Measurements from ENCODE around the gene LRP1. TPM values are rescaled to one million over a fixed set of nuclear protein-coding genes. Genes with fewer than 3 reads are reported as not detected.
A peak's percentile ranks its signal among the peaks of the same experiment; 100 is the strongest.

The LRP1 gene
- total RNA-seq, 1 donor from 2014 or later = 448 TPM

GRCh38 chr12:57096099-57096572, 32.1 kb upstream of the LRP1 start:
- no peak for DNase-seq (ENCODE audit: low spot score)
- Mint-ChIP-seq H3K9me3 (ENCODE audit: low read depth) (no peaks in the 10 kb centered on the region), H3K27ac (ENCODE audit: unreplicated experiment) (peak overlapping the region; percentile 74), H3K27me3 (ENCODE audit: low read depth) (no peaks in the 10 kb centered on the region), H3K4me3 (ENCODE audit: unreplicated experiment) (no peak overlapping the region), H3K4me1 (ENCODE audit: low read depth) (peaks cover 38% of the 10 kb centered on the region), H3K36me3 (ENCODE audit: low read depth) (peaks cover 16% of the 10 kb centered on the region)
- TF ChIP-seq CTCF (IDR thresholded peaks at IDR 0.05) = no peak

GRCh38 chr12:57096748-57097553, 31.3 kb upstream of the LRP1 start:
- Mint-ChIP-seq H3K4me1 (ENCODE audit: low read depth) (peaks cover 31% of the 10 kb centered on the region), H3K27ac (ENCODE audit: unreplicated experiment) (peak overlapping the region; percentile 53), H3K27me3 (ENCODE audit: low read depth) (no peaks in the 10 kb centered on the region), H3K4me3 (ENCODE audit: unreplicated experiment) (no peak overlapping the region), H3K36me3 (ENCODE audit: low read depth) (peaks cover 14% of the 10 kb centered on the region), H3K9me3 (ENCODE audit: low read depth) (no peaks in the 10 kb centered on the region)
- no peak for TF ChIP-seq CTCF (IDR thresholded peaks at IDR 0.05)
- no peak for DNase-seq (ENCODE audit: low spot score)

- peaks cover 25% of the 10 kb centered on the region for H3K4me1 Mint-ChIP-seq (ENCODE audit: low read depth)
- H3K4me3 Mint-ChIP-seq (ENCODE audit: unreplicated experiment) = no peak overlapping the region
- H3K27me3 Mint-ChIP-seq (ENCODE audit: low read depth) = no peaks in the 10 kb centered on the region
Measured at GRCh38 chr12:57097554-57097835, 30.8 kb upstream of the LRP1 start.

GRCh38 chr12:57098546-57098945, 29.7 kb upstream of the LRP1 start:
- H3K4me1 Mint-ChIP-seq (ENCODE audit: low read depth) = peaks cover 15% of the 10 kb centered on the region
- H3K27ac Mint-ChIP-seq (ENCODE audit: unreplicated experiment) = no peak overlapping the region
- no peak for TF ChIP-seq CTCF (IDR thresholded peaks at IDR 0.05)
- no peak for DNase-seq (ENCODE audit: low spot score)
- peaks cover 9% of the 10 kb centered on the region for H3K36me3 Mint-ChIP-seq (ENCODE audit: low read depth)
- H3K27me3 Mint-ChIP-seq (ENCODE audit: low read depth) = no peaks in the 10 kb centered on the region
- H3K9me3 Mint-ChIP-seq (ENCODE audit: low read depth) = no peaks in the 10 kb centered on the region
- H3K4me3 Mint-ChIP-seq (ENCODE audit: unreplicated experiment) = no peak overlapping the region

More at GRCh38 chr12:57097554-57097835, 30.8 kb upstream of the LRP1 start:
- Mint-ChIP-seq H3K27ac (ENCODE audit: unreplicated experiment) (no peak overlapping the region), H3K36me3 (ENCODE audit: low read depth) (peaks cover 14% of the 10 kb centered on the region), H3K9me3 (ENCODE audit: low read depth) (no peaks in the 10 kb centered on the region)
- no peak for DNase-seq (ENCODE audit: low spot score)
- TF ChIP-seq CTCF (IDR thresholded peaks at IDR 0.05) = no peak

- TF ChIP-seq CTCF (IDR thresholded peaks at IDR 0.05) = no peak
- Mint-ChIP-seq H3K27ac (ENCODE audit: unreplicated experiment) (no peak overlapping the region), H3K27me3 (ENCODE audit: low read depth) (no peaks in the 10 kb centered on the region), H3K36me3 (ENCODE audit: low read depth) (peaks cover 9% of the 10 kb centered on the region), H3K4me3 (ENCODE audit: unreplicated experiment) (no peak overlapping the region), H3K9me3 (ENCODE audit: low read depth) (no peaks in the 10 kb centered on the region), H3K4me1 (ENCODE audit: low read depth) (peaks cover 9% of the 10 kb centered on the region)
- DNase-seq (ENCODE audit: low spot score) = no peak
Measured at GRCh38 chr12:57099047-57099714, 29.1 kb upstream of the LRP1 start.

All from chondrocyte (in vitro differentiated cells).